K562 (cell line): ENCODE measurements around the gene TTLL3. TPM values are rescaled to one million over a fixed set of nuclear protein-coding genes. Genes with fewer than 3 reads are reported as not detected.
A peak's percentile ranks its signal among the peaks of the same experiment; 100 is the strongest.

ENCODE experiments used
- BCOR ChIP-seq: fragments of 450-650 bp; IDR thresholded peaks from 2 replicates; pipeline ENCODE4 v1.6.1; 2016
- E2F5 ChIP-seq: sonication (generic); formaldehyde crosslinking; IDR thresholded peaks from 2 replicates; pipeline ENCODE4 v1.8.0; 2022; ENCODE audit warnings: mild to moderate bottlenecking, missing genetic modification reagents
- FOXM1 ChIP-seq, 2 experiments: fragments of 450-650 bp in 1 of 2; sonication (generic) in 1 of 2; formaldehyde crosslinking in 1 of 2; IDR thresholded peaks; 2 replicates each; pipeline versions ENCODE4 v1.6.1 to v1.9.0; 2017 to 2022; ENCODE audit warnings: low read depth in 2 of 2, mild to moderate bottlenecking in 2 of 2, missing genetic modification reagents in 1 of 2, moderate library complexity in 1 of 2
- HDAC2 ChIP-seq: fragments of 450-650 bp; IDR thresholded peaks from 2 replicates; pipeline ENCODE4 v1.6.1; 2016; ENCODE audit warnings: mild to moderate bottlenecking
- MCM5 ChIP-seq: fragments of 450-650 bp; IDR thresholded peaks from 2 replicates; pipeline ENCODE4 v1.6.1; 2016; ENCODE audit warnings: low read depth
- MTA2 ChIP-seq: fragments of 450-650 bp; IDR thresholded peaks from 2 replicates; pipeline ENCODE4 v1.6.1; 2016; ENCODE audit warnings: low read depth
- NCOR1 ChIP-seq: fragments of 450-650 bp; IDR thresholded peaks from 2 replicates; pipeline ENCODE4 v1.6.1; 2016; ENCODE audit warnings: mild to moderate bottlenecking, moderate library complexity
- NUFIP1 ChIP-seq: fragments of 450-650 bp; IDR thresholded peaks from 2 replicates; pipeline ENCODE4 v1.6.1; 2018; ENCODE audit not compliant: partially characterized antibody
- SLC30A9 ChIP-seq: fragments of 250-450 bp; sonication (Bioruptor Pico); IDR thresholded peaks from 2 replicates; pipeline ENCODE4 v1.8.0; 2022; ENCODE audit warnings: mild to moderate bottlenecking, moderate library complexity
- THRAP3 ChIP-seq: fragments of 450-650 bp; IDR thresholded peaks from 2 replicates; pipeline ENCODE4 v1.6.1; 2016; ENCODE audit warnings: mild to moderate bottlenecking, inconsistent platforms, borderline replicate concordance
- U2AF1 ChIP-seq: fragments of 200-400 bp; formaldehyde crosslinking; optimal IDR thresholded peaks from 2 replicates; pipeline ENCODE3; 2017; ENCODE audit warnings: mild to moderate bottlenecking, low read depth, low read length, moderate library complexity
- ZNF184 ChIP-seq: sonication (generic); formaldehyde crosslinking; IDR thresholded peaks from 2 replicates; pipeline ENCODE4 v1.5.0; 2020; ENCODE audit warnings: missing genetic modification reagents
- ZNF23 ChIP-seq: fragments of 250-450 bp; sonication (Bioruptor Pico); IDR thresholded peaks from 2 replicates; pipeline ENCODE4 v1.4.0; 2020; ENCODE audit warnings: mild to moderate bottlenecking
- ZNF780A ChIP-seq: fragments of 250-450 bp; sonication (Bioruptor Pico); IDR thresholded peaks from 2 replicates; pipeline ENCODE4 v1.5.0; 2021; ENCODE audit warnings: mild to moderate bottlenecking
- polyA plus RNA-seq, 8 experiments: library from polyadenylated mRNA; depleted of rRNA in 4 of 8; stranded (reverse) in 5 of 8; unstranded in 3 of 8; fragments of >200 nt; fragmentation: Nextera tagmentation in 2 of 8; fragmentation: Illumina TruSeq in 1 of 8; extraction: Ambion mirVana in 2 of 8; extraction: Trizol in 1 of 8; gene quantifications; 2 replicates each; pipeline versions ENCODE4 v1.2.1 to v1.2.3, GENCODE V29; 2011 to 2014; ENCODE audit warnings: inconsistent platforms in 1 of 8, missing spikeins in 1 of 8
- total RNA-seq, 7 experiments: library from RNA; depleted of rRNA in 6 of 7; stranded (reverse); fragments of >200 nt in 6 of 7; fragmentation: Illumina TruSeq in 2 of 7; extraction: Trizol in 2 of 7; gene quantifications; 2 replicates each; pipeline versions ENCODE4 v1.2.1 to v1.2.3, GENCODE V29; 2011 to 2021; ENCODE audit warnings: low replicate concordance in 1 of 7
- TF ChIP-seq, protein P1 (sequence below): fragments of 250-450 bp; sonication (Bioruptor Pico); IDR thresholded peaks from 2 replicates; pipeline ENCODE4 v1.4.0; 2020; ENCODE audit warnings: mild to moderate bottlenecking
- TF ChIP-seq, protein P2 (sequence below): fragments of 250-450 bp; sonication (Bioruptor Pico); IDR thresholded peaks from 2 replicates; pipeline ENCODE4 v1.8.0; 2021; ENCODE audit warnings: moderate library complexity, mild to moderate bottlenecking, inconsistent platforms
- TF ChIP-seq, protein P3 (sequence below): sonication (generic); formaldehyde crosslinking; IDR thresholded peaks from 2 replicates; pipeline ENCODE4 v1.8.0; 2022; ENCODE audit warnings: mild to moderate bottlenecking, low read depth, missing genetic modification reagents
- TF ChIP-seq, protein P4 (sequence below): IDR thresholded peaks from 2 replicates; pipeline ENCODE4 v1.6.1; 2011; ENCODE audit warnings: borderline replicate concordance, low read depth, mild to moderate bottlenecking, moderate library complexity, low read length; ENCODE audit not compliant: insufficient read depth, poor library complexity, severe bottlenecking
- TF ChIP-seq, protein P5 (sequence below): fragments of 450-650 bp; formaldehyde crosslinking; IDR thresholded peaks from 2 replicates; pipeline ENCODE4 v1.4.0; 2020; ENCODE audit warnings: mild to moderate bottlenecking

Gene TTLL3
- total and polyA plus RNA-seq, 9 of the 15 experiments (the other 6 are each of a cell fraction or from before 2014, with no cell fraction given) = 8.9 to 106 (median 33.2) TPM

GRCh38 chr3:9843715-9844438 is 33.8 kb downstream of the TTLL3 start, which contains the start of gene RPUSD3 (continued):
- TF ChIP-seq, protein P1, sequence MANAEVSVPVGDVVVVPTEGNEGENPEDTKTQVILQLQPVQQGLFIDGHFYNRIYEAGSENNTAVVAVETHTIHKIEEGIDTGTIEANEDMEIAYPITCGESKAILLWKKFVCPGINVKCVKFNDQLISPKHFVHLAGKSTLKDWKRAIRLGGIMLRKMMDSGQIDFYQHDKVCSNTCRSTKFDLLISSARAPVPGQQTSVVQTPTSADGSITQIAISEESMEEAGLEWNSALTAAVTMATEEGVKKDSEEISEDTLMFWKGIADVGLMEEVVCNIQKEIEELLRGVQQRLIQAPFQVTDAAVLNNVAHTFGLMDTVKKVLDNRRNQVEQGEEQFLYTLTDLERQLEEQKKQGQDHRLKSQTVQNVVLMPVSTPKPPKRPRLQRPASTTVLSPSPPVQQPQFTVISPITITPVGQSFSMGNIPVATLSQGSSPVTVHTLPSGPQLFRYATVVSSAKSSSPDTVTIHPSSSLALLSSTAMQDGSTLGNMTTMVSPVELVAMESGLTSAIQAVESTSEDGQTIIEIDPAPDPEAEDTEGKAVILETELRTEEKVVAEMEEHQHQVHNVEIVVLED (CRISPR knock-in tag) = no peak
- TF ChIP-seq, protein P2, sequence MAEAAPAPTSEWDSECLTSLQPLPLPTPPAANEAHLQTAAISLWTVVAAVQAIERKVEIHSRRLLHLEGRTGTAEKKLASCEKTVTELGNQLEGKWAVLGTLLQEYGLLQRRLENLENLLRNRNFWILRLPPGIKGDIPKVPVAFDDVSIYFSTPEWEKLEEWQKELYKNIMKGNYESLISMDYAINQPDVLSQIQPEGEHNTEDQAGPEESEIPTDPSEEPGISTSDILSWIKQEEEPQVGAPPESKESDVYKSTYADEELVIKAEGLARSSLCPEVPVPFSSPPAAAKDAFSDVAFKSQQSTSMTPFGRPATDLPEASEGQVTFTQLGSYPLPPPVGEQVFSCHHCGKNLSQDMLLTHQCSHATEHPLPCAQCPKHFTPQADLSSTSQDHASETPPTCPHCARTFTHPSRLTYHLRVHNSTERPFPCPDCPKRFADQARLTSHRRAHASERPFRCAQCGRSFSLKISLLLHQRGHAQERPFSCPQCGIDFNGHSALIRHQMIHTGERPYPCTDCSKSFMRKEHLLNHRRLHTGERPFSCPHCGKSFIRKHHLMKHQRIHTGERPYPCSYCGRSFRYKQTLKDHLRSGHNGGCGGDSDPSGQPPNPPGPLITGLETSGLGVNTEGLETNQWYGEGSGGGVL (CRISPR knock-in tag) = no peak
- TF ChIP-seq, protein P3, sequence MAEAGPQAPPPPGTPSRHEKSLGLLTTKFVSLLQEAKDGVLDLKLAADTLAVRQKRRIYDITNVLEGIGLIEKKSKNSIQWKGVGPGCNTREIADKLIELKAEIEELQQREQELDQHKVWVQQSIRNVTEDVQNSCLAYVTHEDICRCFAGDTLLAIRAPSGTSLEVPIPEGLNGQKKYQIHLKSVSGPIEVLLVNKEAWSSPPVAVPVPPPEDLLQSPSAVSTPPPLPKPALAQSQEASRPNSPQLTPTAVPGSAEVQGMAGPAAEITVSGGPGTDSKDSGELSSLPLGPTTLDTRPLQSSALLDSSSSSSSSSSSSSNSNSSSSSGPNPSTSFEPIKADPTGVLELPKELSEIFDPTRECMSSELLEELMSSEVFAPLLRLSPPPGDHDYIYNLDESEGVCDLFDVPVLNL (CRISPR knock-in tag) = no peak
- no peak for TF ChIP-seq MCM5
- no peak for TF ChIP-seq NUFIP1
- TF ChIP-seq, protein P4, sequence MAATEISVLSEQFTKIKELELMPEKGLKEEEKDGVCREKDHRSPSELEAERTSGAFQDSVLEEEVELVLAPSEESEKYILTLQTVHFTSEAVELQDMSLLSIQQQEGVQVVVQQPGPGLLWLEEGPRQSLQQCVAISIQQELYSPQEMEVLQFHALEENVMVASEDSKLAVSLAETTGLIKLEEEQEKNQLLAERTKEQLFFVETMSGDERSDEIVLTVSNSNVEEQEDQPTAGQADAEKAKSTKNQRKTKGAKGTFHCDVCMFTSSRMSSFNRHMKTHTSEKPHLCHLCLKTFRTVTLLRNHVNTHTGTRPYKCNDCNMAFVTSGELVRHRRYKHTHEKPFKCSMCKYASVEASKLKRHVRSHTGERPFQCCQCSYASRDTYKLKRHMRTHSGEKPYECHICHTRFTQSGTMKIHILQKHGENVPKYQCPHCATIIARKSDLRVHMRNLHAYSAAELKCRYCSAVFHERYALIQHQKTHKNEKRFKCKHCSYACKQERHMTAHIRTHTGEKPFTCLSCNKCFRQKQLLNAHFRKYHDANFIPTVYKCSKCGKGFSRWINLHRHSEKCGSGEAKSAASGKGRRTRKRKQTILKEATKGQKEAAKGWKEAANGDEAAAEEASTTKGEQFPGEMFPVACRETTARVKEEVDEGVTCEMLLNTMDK = no peak
- no peak for TF ChIP-seq U2AF1
- no peak for TF ChIP-seq THRAP3
- 0 out of 2 replicates have a peak, but pooled peaks have one; percentile 14 for TF ChIP-seq HDAC2
- TF ChIP-seq SLC30A9 (CRISPR knock-in tag) = no peak
- no peak for TF ChIP-seq ZNF780A
- no peak for TF ChIP-seq NCOR1
- TF ChIP-seq FOXM1 (IDR thresholded peaks at IDR 0.05; ENCODE audit: low read depth) = no peak
- peak; percentile 23; the same call in 1 of the 2 replicates for TF ChIP-seq FOXM1 (CRISPR knock-in tag; IDR thresholded peaks at IDR 0.05; ENCODE audit: low read depth)
- TF ChIP-seq ZNF184 (CRISPR knock-in tag) = no peak
- TF ChIP-seq E2F5 (CRISPR knock-in tag) = no peak
- no peak for TF ChIP-seq ZNF23 (CRISPR knock-in tag)
- 0 out of 2 replicates have a peak, but pooled peaks have one; percentile 12 for TF ChIP-seq BCOR
- TF ChIP-seq MTA2 = no peak
- TF ChIP-seq, protein P5, sequence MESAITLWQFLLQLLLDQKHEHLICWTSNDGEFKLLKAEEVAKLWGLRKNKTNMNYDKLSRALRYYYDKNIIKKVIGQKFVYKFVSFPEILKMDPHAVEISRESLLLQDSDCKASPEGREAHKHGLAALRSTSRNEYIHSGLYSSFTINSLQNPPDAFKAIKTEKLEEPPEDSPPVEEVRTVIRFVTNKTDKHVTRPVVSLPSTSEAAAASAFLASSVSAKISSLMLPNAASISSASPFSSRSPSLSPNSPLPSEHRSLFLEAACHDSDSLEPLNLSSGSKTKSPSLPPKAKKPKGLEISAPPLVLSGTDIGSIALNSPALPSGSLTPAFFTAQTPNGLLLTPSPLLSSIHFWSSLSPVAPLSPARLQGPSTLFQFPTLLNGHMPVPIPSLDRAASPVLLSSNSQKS (CRISPR knock-in tag) = no peak
